K562 (cell line): Measurements from ENCODE around the gene UHRF1. TPM values are rescaled to one million over a fixed set of nuclear protein-coding genes. Genes with fewer than 3 reads are reported as not detected.

ENCODE experiments used
- ARID2 ChIP-seq: fragments of 450-650 bp; IDR thresholded peaks from 2 replicates; pipeline ENCODE4 v1.6.1; 2017; ENCODE audit warnings: antibody characterized with exemption, mild to moderate bottlenecking
- CREBBP ChIP-seq: IDR thresholded peaks from one replicate; pipeline ENCODE4 v1.6.1; 2012; ENCODE audit warnings: low read depth, mild to moderate bottlenecking, control low read depth, inconsistent platforms, low read length
- FIP1L1 ChIP-seq: fragments of 200-400 bp; formaldehyde crosslinking; IDR thresholded peaks from 2 replicates; pipeline ENCODE4 v1.6.1; 2018; ENCODE audit warnings: mild to moderate bottlenecking, low read depth, low read length; ENCODE audit not compliant: poor library complexity, severe bottlenecking
- POU5F1 ChIP-seq: fragments of 150-350 bp; IDR thresholded peaks from 2 replicates; pipeline ENCODE4 v1.6.1; 2014; ENCODE audit warnings: borderline replicate concordance, low read length, low read depth, mild to moderate bottlenecking; ENCODE audit not compliant: partially characterized antibody
- RBFOX2 ChIP-seq: fragments of 200-400 bp; formaldehyde crosslinking; IDR thresholded peaks from 2 replicates; pipeline ENCODE4 v1.6.1; 2017; ENCODE audit warnings: low read depth, mild to moderate bottlenecking, low read length, moderate library complexity
- SP2 ChIP-seq: IDR thresholded peaks from 2 replicates; pipeline ENCODE4 v1.6.1; 2011; ENCODE audit warnings: mild to moderate bottlenecking, low read depth, low read length, moderate library complexity; ENCODE audit not compliant: poor library complexity, severe bottlenecking; ENCODE audit errors: extremely low read depth
- TOE1 ChIP-seq, 2 experiments: fragments of 450-650 bp in 1 of 2; sonication (generic) in 1 of 2; formaldehyde crosslinking in 1 of 2; IDR thresholded peaks; 2 replicates each; pipeline versions ENCODE4 v1.7.1 to v1.8.0; 2016 to 2022; ENCODE audit warnings: borderline replicate concordance in 2 of 2, mild to moderate bottlenecking in 2 of 2, antibody characterized with exemption in 1 of 2, inconsistent platforms in 1 of 2, low read depth in 1 of 2, missing genetic modification reagents in 1 of 2, moderate library complexity in 1 of 2
- ZNF436 ChIP-seq: fragments of 250-450, 450-650 bp; sonication (Bioruptor Pico); formaldehyde crosslinking; IDR thresholded peaks from 2 replicates; pipeline ENCODE4 v1.7.0; 2020; ENCODE audit warnings: mild to moderate bottlenecking
- ZNF75A ChIP-seq: fragments of 450-650 bp; formaldehyde crosslinking; IDR thresholded peaks from 2 replicates; pipeline ENCODE4 v1.4.0; 2020; ENCODE audit warnings: mild to moderate bottlenecking
- polyA plus RNA-seq, 8 experiments: library from polyadenylated mRNA; depleted of rRNA in 4 of 8; stranded (reverse) in 5 of 8; unstranded in 3 of 8; fragments of >200 nt; fragmentation: Nextera tagmentation in 2 of 8; fragmentation: Illumina TruSeq in 1 of 8; extraction: Ambion mirVana in 2 of 8; extraction: Trizol in 1 of 8; gene quantifications; 2 replicates each; pipeline versions ENCODE4 v1.2.1 to v1.2.3, GENCODE V29; 2011 to 2014; ENCODE audit warnings: inconsistent platforms in 1 of 8, missing spikeins in 1 of 8
- total RNA-seq, 7 experiments: library from RNA; depleted of rRNA in 6 of 7; stranded (reverse); fragments of >200 nt in 6 of 7; fragmentation: Illumina TruSeq in 2 of 7; extraction: Trizol in 2 of 7; gene quantifications; 2 replicates each; pipeline versions ENCODE4 v1.2.1 to v1.2.3, GENCODE V29; 2011 to 2021; ENCODE audit warnings: low replicate concordance in 1 of 7
- TF ChIP-seq, protein P1 (sequence below): sonication (generic); formaldehyde crosslinking; IDR thresholded peaks from 2 replicates; pipeline ENCODE4 v1.8.0; 2022; ENCODE audit warnings: mild to moderate bottlenecking, missing genetic modification reagents
- TF ChIP-seq, protein P2 (sequence below): sonication (generic); formaldehyde crosslinking; IDR thresholded peaks from 2 replicates; pipeline ENCODE4 v1.9.0; 2022; ENCODE audit warnings: mild to moderate bottlenecking, missing genetic modification reagents
- TF ChIP-seq, protein P3 (sequence below): fragments of 250-450 bp; sonication (Bioruptor Pico); IDR thresholded peaks from 2 replicates; pipeline ENCODE4 v1.5.0; 2020; ENCODE audit warnings: mild to moderate bottlenecking, borderline replicate concordance

UHRF1 gene
- total and polyA plus RNA-seq, 9 of the 15 experiments (the other 6 are each of a cell fraction or from before 2014, with no cell fraction given): 6.0 to 101 (median 30.9) TPM

DNA sequence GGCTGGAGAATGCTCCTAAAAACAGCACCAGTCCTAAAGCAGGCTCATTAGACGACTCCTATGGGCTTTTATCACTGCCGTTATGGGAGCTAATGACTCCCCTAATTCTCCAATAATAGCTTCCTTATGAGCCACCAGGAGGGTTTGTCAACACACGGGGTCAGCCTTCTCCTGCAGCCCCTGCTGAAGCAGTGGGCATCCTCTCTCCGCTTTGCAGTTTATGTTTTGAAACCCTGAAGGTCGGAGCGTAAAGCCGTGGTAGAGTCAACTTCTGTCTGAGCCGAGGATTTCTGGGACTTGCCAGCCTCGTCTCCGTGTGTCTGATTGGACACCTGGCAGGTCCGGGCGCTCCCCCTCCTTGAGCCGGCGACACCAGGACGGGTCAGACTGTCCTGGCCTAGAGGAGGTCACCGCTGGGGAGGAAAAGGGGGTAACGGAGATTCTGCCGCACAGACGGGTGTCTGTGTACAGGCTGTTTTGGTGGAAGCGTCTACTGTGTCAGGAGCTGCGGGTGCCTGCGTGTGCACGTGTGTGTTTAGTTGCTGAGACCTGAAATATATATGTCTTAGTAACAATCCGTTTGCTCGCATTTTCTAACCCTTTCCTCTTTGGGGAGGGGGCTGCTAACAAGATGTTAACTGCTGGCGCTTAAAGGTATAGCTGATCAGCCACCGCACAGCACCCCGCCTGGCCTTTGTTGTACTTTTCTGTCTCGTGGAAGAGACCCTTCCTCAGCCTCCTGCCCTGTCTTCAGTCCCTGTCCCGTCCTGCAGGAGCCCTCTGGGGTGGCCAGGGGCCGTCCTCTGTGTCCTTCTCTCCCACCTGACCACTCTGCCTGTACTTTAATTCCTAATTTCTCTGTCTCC lies 61.5 kb downstream of the UHRF1 start (continued):
- TF ChIP-seq SP2: no peak
- no peak for TF ChIP-seq ARID2
- TF ChIP-seq, protein P1, sequence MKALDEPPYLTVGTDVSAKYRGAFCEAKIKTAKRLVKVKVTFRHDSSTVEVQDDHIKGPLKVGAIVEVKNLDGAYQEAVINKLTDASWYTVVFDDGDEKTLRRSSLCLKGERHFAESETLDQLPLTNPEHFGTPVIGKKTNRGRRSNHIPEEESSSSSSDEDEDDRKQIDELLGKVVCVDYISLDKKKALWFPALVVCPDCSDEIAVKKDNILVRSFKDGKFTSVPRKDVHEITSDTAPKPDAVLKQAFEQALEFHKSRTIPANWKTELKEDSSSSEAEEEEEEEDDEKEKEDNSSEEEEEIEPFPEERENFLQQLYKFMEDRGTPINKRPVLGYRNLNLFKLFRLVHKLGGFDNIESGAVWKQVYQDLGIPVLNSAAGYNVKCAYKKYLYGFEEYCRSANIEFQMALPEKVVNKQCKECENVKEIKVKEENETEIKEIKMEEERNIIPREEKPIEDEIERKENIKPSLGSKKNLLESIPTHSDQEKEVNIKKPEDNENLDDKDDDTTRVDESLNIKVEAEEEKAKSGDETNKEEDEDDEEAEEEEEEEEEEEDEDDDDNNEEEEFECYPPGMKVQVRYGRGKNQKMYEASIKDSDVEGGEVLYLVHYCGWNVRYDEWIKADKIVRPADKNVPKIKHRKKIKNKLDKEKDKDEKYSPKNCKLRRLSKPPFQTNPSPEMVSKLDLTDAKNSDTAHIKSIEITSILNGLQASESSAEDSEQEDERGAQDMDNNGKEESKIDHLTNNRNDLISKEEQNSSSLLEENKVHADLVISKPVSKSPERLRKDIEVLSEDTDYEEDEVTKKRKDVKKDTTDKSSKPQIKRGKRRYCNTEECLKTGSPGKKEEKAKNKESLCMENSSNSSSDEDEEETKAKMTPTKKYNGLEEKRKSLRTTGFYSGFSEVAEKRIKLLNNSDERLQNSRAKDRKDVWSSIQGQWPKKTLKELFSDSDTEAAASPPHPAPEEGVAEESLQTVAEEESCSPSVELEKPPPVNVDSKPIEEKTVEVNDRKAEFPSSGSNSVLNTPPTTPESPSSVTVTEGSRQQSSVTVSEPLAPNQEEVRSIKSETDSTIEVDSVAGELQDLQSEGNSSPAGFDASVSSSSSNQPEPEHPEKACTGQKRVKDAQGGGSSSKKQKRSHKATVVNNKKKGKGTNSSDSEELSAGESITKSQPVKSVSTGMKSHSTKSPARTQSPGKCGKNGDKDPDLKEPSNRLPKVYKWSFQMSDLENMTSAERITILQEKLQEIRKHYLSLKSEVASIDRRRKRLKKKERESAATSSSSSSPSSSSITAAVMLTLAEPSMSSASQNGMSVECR (CRISPR knock-in tag): no peak
- 0 out of 2 replicates have a peak, but pooled peaks have one; percentile 6 for TF ChIP-seq RBFOX2
- TF ChIP-seq, protein P2, sequence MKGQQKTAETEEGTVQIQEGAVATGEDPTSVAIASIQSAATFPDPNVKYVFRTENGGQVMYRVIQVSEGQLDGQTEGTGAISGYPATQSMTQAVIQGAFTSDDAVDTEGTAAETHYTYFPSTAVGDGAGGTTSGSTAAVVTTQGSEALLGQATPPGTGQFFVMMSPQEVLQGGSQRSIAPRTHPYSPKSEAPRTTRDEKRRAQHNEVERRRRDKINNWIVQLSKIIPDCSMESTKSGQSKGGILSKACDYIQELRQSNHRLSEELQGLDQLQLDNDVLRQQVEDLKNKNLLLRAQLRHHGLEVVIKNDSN: 0 out of 2 replicates have a peak, but pooled peaks have one; percentile 5
- TF ChIP-seq, protein P3, sequence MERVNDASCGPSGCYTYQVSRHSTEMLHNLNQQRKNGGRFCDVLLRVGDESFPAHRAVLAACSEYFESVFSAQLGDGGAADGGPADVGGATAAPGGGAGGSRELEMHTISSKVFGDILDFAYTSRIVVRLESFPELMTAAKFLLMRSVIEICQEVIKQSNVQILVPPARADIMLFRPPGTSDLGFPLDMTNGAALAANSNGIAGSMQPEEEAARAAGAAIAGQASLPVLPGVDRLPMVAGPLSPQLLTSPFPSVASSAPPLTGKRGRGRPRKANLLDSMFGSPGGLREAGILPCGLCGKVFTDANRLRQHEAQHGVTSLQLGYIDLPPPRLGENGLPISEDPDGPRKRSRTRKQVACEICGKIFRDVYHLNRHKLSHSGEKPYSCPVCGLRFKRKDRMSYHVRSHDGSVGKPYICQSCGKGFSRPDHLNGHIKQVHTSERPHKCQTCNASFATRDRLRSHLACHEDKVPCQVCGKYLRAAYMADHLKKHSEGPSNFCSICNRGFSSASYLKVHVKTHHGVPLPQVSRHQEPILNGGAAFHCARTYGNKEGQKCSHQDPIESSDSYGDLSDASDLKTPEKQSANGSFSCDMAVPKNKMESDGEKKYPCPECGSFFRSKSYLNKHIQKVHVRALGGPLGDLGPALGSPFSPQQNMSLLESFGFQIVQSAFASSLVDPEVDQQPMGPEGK (CRISPR knock-in tag): no peak
- no peak for TF ChIP-seq CREBBP
- no peak for TF ChIP-seq ZNF75A (CRISPR knock-in tag)
- TF ChIP-seq ZNF436: no peak
- no peak for TF ChIP-seq TOE1 (IDR thresholded peaks at IDR 0.05; ENCODE audit: borderline replicate concordance)
- no peak for TF ChIP-seq TOE1 (CRISPR knock-in tag; IDR thresholded peaks at IDR 0.05; ENCODE audit: borderline replicate concordance, low read depth)
- no peak for TF ChIP-seq POU5F1
- TF ChIP-seq FIP1L1: no peak
